GM04504 (cell line): Measurements from ENCODE around the gene AGBL4.
"Not testable (repeated sequence)": the region's sequence is repeated elsewhere in the genome, so short reads cannot be mapped to it uniquely, and the experiment has no call there.

Source experiments
- DNase-seq: peaks from one replicate; pipeline ENCODE4 v3.0.0-alpha.2; 2012; ENCODE audit warnings: low read depth

The AGBL4 gene

GRCh38 chr1:50023292-50024159 lies at the start of gene AGBL4:
Gene AGBL4, minus strand, starts transcription at chr1:50023954.
- no peak for DNase-seq

DNA sequence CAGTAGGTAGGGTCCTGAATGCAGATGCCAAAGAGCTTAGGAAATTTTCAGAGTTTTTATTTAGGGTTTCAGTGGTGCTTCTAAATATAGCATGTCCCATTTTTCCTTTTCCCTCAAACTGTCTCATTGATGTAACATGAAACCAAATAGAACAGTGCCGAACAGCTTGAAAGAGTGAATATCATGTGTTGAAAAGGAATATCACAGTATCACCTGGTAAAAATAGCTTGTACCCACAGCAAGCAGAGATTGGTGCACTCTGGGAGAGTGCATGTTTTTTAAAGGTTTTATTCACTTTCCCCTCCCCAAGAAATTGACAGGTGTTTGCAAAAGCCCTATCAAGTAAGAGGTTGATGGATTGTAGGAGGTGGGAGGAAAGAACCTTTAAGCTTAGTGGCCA lies 43.1 kb upstream of the AGBL4 start:
- no peak for DNase-seq

GRCh38 chr1:50060279-50060678 lies 36.5 kb upstream of the AGBL4 start:
- DNase-seq, result no peak

DNA sequence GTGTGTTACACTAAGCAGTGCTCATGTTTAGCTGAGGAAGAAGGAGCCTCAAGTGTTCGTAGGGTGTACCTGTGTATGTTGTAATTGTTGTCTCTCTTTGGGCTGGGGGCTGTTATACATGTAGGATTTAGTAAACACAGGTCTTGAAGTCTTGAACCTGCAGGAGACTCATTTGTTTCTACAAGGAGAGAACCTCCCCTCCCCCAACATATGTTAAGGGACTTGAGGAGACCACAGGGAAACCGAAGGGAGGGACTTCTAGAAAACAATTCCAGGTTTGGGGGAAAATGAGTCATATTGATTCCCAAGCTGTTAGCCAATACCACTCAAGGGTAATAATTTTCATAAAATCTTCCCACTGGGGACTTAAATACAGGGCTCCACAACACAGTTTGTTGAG lies 25.0 kb upstream of the AGBL4 start:
- no peak for DNase-seq

DNA sequence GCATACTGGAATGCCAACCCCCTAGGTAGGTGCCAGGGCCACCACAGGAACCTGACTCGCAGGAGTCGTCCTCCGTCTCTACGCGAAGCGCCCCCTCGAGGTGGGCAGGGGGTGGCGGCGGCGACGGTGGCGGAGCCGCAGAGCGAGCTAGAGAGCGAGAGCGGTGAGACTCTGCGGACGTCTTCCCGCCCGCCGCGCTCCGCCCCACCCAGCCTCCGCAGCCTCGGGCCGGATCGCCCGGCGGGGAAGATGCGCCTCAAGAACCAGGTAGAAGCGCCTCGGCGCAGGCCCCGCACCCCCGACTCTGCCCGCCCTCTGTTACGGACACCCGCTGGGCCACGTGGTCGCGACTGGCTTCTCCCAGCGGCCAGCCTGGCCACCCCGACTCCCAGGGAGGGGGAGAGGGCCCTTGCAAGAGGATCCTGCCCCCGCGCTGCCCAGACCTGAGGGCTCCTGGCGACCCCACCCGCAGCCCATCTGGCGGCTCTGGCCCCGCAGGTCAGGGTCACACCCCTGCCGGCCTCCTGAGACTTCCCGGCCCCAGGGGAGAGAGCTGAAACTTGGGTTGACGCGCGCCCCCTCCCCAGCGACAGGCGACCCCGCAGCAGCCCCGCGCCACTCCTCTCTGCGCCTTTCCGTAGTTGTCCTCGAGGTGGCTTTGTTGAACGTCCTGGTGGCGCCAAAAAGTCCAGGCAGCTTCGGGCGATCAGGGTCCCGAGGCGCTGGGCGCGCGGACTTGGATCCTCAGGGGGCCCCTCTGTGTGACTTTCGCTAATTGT lies 24.4 kb upstream of the AGBL4 start:
- no peak for DNase-seq

DNA sequence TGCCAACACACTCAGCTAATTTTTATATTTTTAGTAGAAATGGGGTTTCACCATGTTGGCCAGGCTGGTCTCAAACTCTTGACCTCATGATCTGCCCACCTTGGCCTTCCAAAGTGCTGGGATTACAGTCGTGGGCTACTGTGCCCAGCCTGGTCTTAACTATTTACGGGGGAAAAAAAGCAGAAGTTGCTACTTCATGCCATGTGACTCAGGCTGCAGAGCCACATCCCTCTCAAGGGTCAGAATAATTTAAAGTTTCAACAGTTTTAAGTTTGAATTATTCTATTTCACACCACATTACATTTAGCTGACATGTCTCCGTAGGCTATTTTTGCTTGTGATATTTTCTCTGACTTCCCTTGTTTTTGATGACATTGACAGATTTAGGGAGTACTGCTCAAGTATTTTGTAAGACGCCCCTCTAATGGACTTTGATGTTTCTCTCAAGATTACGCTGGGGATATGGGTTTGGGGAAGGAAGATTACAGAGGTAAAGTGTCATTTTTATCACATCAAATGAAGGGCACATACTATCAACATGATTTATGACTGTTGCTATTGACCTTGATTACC lies 14.6 kb upstream of the AGBL4 start:
- no peak for DNase-seq

- DNase-seq, result no peak
Observed at GRCh38 chr1:50027794-50028193, 4.0 kb upstream of the AGBL4 start.

GRCh38 chr1:49995734-49996133 lies 28.0 kb downstream of the AGBL4 start:
- DNase-seq, result no peak

GRCh38 chr1:49971088-49971487 lies 52.7 kb downstream of the AGBL4 start:
- no peak for DNase-seq

GRCh38 chr1:49951385-49951784 lies 72.4 kb downstream of the AGBL4 start:
- no peak for DNase-seq

DNA sequence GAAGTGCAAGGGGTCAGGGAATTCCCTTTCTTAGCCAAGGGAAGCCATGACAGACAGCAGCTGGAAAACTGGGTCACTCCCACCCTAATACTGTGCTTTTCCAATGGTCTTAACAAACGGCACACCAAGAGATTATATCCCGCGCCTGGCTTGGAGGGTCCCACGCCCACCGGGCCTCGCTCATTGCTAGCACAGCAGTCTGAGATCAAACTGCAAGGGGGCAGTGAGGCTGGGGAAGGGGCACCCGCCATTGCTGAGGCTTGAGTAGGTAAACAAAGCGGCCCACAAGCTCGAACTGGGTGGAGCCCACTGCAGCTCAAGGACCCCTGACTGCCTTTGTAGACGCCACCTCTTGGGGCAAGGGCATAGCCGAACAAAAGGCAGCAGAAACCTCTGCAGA lies 108.5 kb downstream of the AGBL4 start:
- DNase-seq, result not testable (repeated sequence)

- DNase-seq, result no peak
Observed at GRCh38 chr1:49906365-49906764, 117.4 kb downstream of the AGBL4 start.

DNA sequence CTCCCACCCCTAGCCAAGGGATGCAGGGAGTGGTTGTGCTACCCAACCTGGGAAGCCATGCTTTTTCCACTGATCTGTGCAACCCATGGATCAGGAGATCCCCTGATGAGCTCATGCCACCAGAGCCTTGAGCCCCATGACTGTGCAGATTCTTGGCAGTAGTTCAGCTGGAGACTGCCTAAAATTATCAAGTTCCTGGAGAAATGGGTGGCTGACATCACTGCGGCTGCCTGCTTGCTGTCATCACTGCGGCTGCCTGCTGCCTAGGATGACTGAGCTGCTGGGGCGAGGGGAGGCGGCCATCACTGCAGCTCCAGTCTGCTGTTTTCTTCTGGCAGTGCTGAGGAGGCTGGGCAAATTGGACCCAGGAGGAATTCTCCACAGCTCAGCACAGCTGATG lies 159.2 kb downstream of the AGBL4 start:
- DNase-seq, result no peak

GRCh38 chr1:49854741-49855140 lies 169.0 kb downstream of the AGBL4 start:
- DNase-seq, result no peak

DNA sequence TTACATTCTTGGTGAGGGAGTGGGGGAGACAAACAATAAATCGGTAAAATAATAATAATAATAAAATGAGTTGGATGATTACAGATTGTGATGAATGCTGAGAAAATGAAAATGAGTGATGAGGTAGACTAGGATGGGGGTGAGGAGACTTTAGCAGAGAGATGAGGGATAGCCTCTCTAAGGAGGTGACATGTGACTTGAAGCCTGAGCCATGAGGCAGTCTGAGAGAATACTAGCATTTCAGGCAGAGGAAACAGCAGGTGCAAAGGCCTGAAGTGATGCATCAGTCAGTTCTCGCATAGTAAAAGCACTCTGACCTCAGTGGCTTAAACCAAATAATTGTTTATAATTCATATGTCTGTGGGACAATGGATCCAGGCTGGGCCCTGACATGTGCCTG lies 181.2 kb downstream of the AGBL4 start:
- DNase-seq, result no peak

DNA sequence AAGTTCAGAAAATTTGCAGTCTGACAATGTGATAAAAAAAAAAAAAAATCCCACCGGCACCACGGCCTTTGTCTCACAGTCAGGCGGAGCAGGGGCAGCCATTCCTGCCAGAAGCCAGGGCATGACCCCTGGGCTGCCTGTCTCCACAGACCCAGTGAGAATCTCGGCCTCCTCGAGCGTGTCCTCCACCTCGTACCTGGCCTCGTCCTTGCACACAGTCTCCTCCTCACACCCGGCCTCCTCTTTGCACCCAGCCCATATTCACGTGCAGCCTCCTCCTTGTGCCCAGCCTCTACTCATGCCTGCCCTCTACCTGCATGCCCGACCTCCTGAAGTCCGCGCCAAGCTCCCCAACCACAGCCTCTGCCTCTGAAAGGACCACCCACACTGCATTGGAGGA lies 182.0 kb downstream of the AGBL4 start:
- DNase-seq, result no peak

DNA sequence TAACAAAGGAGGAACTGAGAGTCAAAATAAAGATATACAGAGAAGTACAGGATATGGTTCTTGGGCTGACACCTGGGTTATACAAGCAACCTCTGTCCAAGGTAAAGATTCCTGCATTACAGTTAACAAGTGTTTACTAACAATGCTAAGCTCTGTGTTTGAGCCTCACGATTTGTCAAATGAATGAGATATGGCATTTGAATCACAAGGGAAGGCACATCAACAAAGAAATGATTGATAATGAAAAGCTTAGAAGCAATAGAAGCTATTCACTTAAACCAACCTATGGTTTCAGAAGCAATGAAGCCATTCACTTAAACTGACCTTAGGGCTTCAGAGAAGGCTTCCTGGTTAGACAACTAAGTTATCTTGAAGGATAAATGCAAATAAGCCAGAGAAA lies 199.5 kb downstream of the AGBL4 start:
- DNase-seq, result no peak

GRCh38 chr1:49817681-49818080 lies 206.1 kb downstream of the AGBL4 start:
- DNase-seq, result no peak

GRCh38 chr1:49787013-49787412 lies 236.7 kb downstream of the AGBL4 start:
- DNase-seq, result not testable (repeated sequence)

- no peak for DNase-seq
Observed at GRCh38 chr1:49765034-49765433, 258.7 kb downstream of the AGBL4 start.

GRCh38 chr1:49738118-49738517 lies 285.6 kb downstream of the AGBL4 start:
- not testable (repeated sequence) for DNase-seq

- DNase-seq, result no peak
Observed at GRCh38 chr1:49728377-49728776, 295.4 kb downstream of the AGBL4 start.

DNA sequence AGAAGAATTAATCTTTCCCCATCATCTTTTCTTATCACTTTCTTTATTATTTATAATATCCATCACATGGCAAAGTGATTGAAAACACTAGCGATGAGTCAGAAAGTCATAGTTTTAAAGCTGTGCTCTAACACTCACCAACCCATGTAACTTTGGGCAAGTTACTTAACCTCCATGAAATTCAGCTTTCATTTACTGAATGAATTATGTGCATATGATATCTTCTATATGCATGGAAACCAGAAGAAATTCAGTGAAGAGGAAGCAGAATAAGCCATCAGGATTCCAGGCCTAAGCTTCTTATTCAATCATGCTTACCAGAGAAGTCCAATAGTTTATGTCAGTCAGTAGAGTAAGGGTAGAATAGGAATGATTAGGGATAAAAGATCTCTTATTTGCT lies 300.1 kb downstream of the AGBL4 start:
- DNase-seq, result no peak
